HCT116 (cell line): ENCODE data around the gene MBD3L5. TPM values are rescaled to one million over a fixed set of nuclear protein-coding genes. Genes with fewer than 3 reads are reported as not detected.

ENCODE experiments used
- ATAC-seq: fragments of 200-7000 bp; cut with Tn5 transposase; 2 replicates; pipeline ENCODE4 v1.9.1; 2020; ENCODE audit warnings: mild to moderate bottlenecking, moderate library complexity
- BruUV-seq: library from RNA; stranded (reverse); fragments of 400-500 nt; replicated peaks from 2 replicates; lab custom pipeline; 2021; lab: Mats Ljungman, UMichigan
- CTCF ChIA-PET: fragments of 300-600 bp; sonication (Branson Sonifier 250); formaldehyde crosslinking; loops from one replicate; lab custom pipeline; 2021; ENCODE audit warnings: antibody characterized with exemption; lab: Charles Lee
- POLR2A ChIA-PET: fragments of 300-600, 350-600 bp; sonication (Branson Sonifier 250); formaldehyde crosslinking; loops from one replicate; lab custom pipeline; 2021; ENCODE audit warnings: antibody characterized with exemption; lab: Charles Lee
- RAD21 ChIA-PET, 2 experiments: fragments of 300-600 bp; sonication (Branson Sonifier 250); formaldehyde crosslinking; loops; one replicate each; lab custom pipeline; 2023; ENCODE audit warnings: low total read pairs in 2 of 2; ENCODE audit not compliant: uncharacterized antibody in 2 of 2, unreplicated experiment in 2 of 2, low non-redundant PET in 1 of 2; lab: Charles Lee
- DNase-seq: peaks from one replicate; pipeline ENCODE4 v3.0.0-alpha.2; 2010; ENCODE audit warnings: low read depth, low spot score
- H2AFZ ChIP-seq: fragments of 200-600 bp; shearing (Covaris generic), sonication (generic); 2 replicates; pipeline ENCODE4 v1.6.1; 2017; ENCODE audit warnings: low read depth, mixed run types, mixed read lengths, antibody characterized with exemption, low read length; ENCODE audit not compliant: poor library complexity, severe bottlenecking
- H3K27ac ChIP-seq: 2 replicates; pipeline ENCODE4 v1.5.1; 2012; ENCODE audit warnings: low read depth, low read length
- H3K27me3 ChIP-seq: fragments of 200-600 bp; sonication (generic); 2 replicates; pipeline ENCODE4 v1.6.1; 2016; ENCODE audit warnings: mixed run types, low read length, mixed read lengths; ENCODE audit not compliant: insufficient read depth
- H3K36me3 ChIP-seq, 2 experiments: fragments of 200-500 bp in 1 of 2; fragments of 200-600 bp in 1 of 2; sonication (Bioruptor generic) in 1 of 2; sonication (generic) in 1 of 2; 2 replicates each; pipeline versions ENCODE4 v1.5.1 to v1.6.1; 2014 to 2016; ENCODE audit warnings: low read length in 2 of 2, inconsistent platforms in 1 of 2, mixed read lengths in 1 of 2, mixed run types in 1 of 2; ENCODE audit not compliant: insufficient read depth in 2 of 2, control insufficient read depth in 1 of 2
- H3K4me1 ChIP-seq, 2 experiments: fragments of 200-600 bp in 1 of 2; sonication (generic) in 1 of 2; 2 replicates each; pipeline versions ENCODE4 v1.5.1 to v1.6.1; 2012 to 2017; ENCODE audit warnings: low read length in 2 of 2, inconsistent platforms in 1 of 2, mild to moderate bottlenecking in 1 of 2, mixed read lengths in 1 of 2, mixed run types in 1 of 2, moderate library complexity in 1 of 2; ENCODE audit not compliant: insufficient read depth in 2 of 2, control insufficient read depth in 1 of 2
- H3K4me2 ChIP-seq: fragments of 200-600 bp; sonication (generic); 2 replicates; pipeline ENCODE4 v1.6.1; 2017; ENCODE audit warnings: mixed run types, low read length, mixed read lengths
- H3K4me3 ChIP-seq, 2 experiments: fragments of 200-600 bp in 1 of 2; sonication (generic) in 1 of 2; replicated peaks in 1 of 2; 2 replicates each; pipeline ENCODE4 v1.5.1; 2011 to 2016; ENCODE audit warnings: low read length in 2 of 2, control low read depth in 1 of 2, low read depth in 1 of 2, mild to moderate bottlenecking in 1 of 2, mixed read lengths in 1 of 2, mixed run types in 1 of 2
- H3K79me2 ChIP-seq: fragments of 200-600 bp; sonication (generic); 2 replicates; pipeline ENCODE4 v1.6.1; 2017; ENCODE audit warnings: mild to moderate bottlenecking, mixed run types, low read length, moderate library complexity, mixed read lengths; ENCODE audit not compliant: insufficient read depth
- H3K9ac ChIP-seq: fragments of 200-600 bp; sonication (generic); 2 replicates; pipeline ENCODE4 v1.6.1; 2016; ENCODE audit warnings: low read length, mixed read lengths
- H3K9me2 ChIP-seq: fragments of 200-600 bp; sonication (generic), shearing (Covaris generic); 2 replicates; pipeline ENCODE4 v1.6.1; 2017; ENCODE audit warnings: mixed run types, mild to moderate bottlenecking, moderate library complexity; ENCODE audit not compliant: insufficient read depth
- H3K9me3 ChIP-seq, 2 experiments: fragments of 200-500 bp in 1 of 2; fragments of 200-600 bp in 1 of 2; sonication (Bioruptor generic) in 1 of 2; sonication (generic) in 1 of 2; 2 replicates each; pipeline ENCODE4 v1.6.1; 2014 to 2017; ENCODE audit warnings: low read length in 2 of 2, mixed read lengths in 2 of 2, inconsistent platforms in 1 of 2, low read depth in 1 of 2, mild to moderate bottlenecking in 1 of 2, mixed run types in 1 of 2, moderate library complexity in 1 of 2; ENCODE audit not compliant: control insufficient read depth in 1 of 2, insufficient read depth in 1 of 2
- H4K20me1 ChIP-seq: fragments of 200-600 bp; sonication (generic), shearing (Covaris generic); 2 replicates; pipeline ENCODE4 v1.6.1; 2017; ENCODE audit warnings: mixed run types, mild to moderate bottlenecking, moderate library complexity; ENCODE audit not compliant: insufficient read depth
- EGR1 ChIP-seq: IDR thresholded peaks from 2 replicates; pipeline ENCODE4 v1.6.1; 2012; ENCODE audit warnings: low read depth
- ELF1 ChIP-seq: IDR thresholded peaks from 2 replicates; pipeline ENCODE4 v1.6.1; 2012; ENCODE audit warnings: low read depth, borderline replicate concordance
- EZH2phosphoT487 ChIP-seq: fragments of 200-600 bp; IDR thresholded peaks from 2 replicates; pipeline ENCODE4 v1.6.1; 2018; ENCODE audit warnings: antibody characterized with exemption, borderline replicate concordance
- POLR2A ChIP-seq: IDR thresholded peaks from 2 replicates; pipeline ENCODE4 v1.7.0; 2011; ENCODE audit warnings: borderline replicate concordance; ENCODE audit not compliant: insufficient read depth, insufficient read length; ENCODE audit errors: extremely low read depth
- POLR2AphosphoS5 ChIP-seq: IDR thresholded peaks from 2 replicates; pipeline ENCODE4 v1.6.1; 2011; ENCODE audit warnings: mild to moderate bottlenecking, low read depth, low read length, moderate library complexity
- RAD21 ChIP-seq: IDR thresholded peaks from 2 replicates; pipeline ENCODE4 v1.6.1; 2012; ENCODE audit warnings: low read depth, mild to moderate bottlenecking
- REST ChIP-seq: IDR thresholded peaks from 2 replicates; pipeline ENCODE4 v1.6.1; 2012; ENCODE audit warnings: low read depth
- SIN3A ChIP-seq: IDR thresholded peaks from 2 replicates; pipeline ENCODE4 v1.6.1; 2012; ENCODE audit warnings: low read depth
- TCF7L2 ChIP-seq: IDR thresholded peaks from 2 replicates; pipeline ENCODE4 v1.7.0; 2011; ENCODE audit warnings: borderline replicate concordance, inconsistent platforms; ENCODE audit not compliant: insufficient read depth, insufficient read length; ENCODE audit errors: extremely low read depth
- ZBTB33 ChIP-seq: IDR thresholded peaks from 2 replicates; pipeline ENCODE4 v1.6.1; 2011; ENCODE audit warnings: mild to moderate bottlenecking, low read length, moderate library complexity; ENCODE audit not compliant: insufficient replicate concordance; ENCODE audit errors: extremely low read depth
- ZFX ChIP-seq: fragments of 450-650 bp; IDR thresholded peaks from 2 replicates; pipeline ENCODE4 v1.6.1; 2017
- intact Hi-C: fragments of 100-400 bp; cut with micrococcal nuclease; formaldehyde crosslinking; loops from 2 replicates; pipeline ENCODE4 v1.10.0; 2022
- total RNA-seq: library from RNA; stranded (reverse); gene quantifications from one replicate; pipeline ENCODE4 v1.2.1, GENCODE V29; 2021; ENCODE audit not compliant: unreplicated experiment
- TF ChIP-seq, protein P1 (sequence below): IDR thresholded peaks from 2 replicates; pipeline ENCODE4 v1.6.1; 2012

Gene MBD3L5
- total RNA-seq, 1 experiment from 2014 or later = not detected

- CTCF ChIA-PET = interaction anchor here (0.7 to 1.3 kb wide), 6 partner anchors 30 to 943 kb away, joined by 3 to 4 read pairs (median 3); no protein-coding TSS in a partner anchor
- RAD21 ChIA-PET = interaction anchor here in 1 of 2 experiments (0.6 to 0.8 kb wide), 3 partner anchors 56 to 1262 kb away, joined by 3 to 6 read pairs (median 5); no protein-coding TSS in a partner anchor
- H3K79me2 ChIP-seq = peaks cover 18% of the 10 kb centered on the region
- no TSS peak for BruUV-seq
- peaks cover 17 to 22% of the 10 kb centered on the region in 2 experiments for H3K36me3 ChIP-seq
- H3K4me1 ChIP-seq = peaks cover 8 to 11% of the 10 kb centered on the region in 2 experiments; a peak in 3 of 4 replicates
- no peaks in the 10 kb centered on the region for H3K9me2 ChIP-seq
- TF ChIP-seq REST (no peak), EZH2phosphoT487 (no peak), RAD21 (no peak), EGR1 (peak; percentile 89), ZFX (peak; percentile 52; the same call in 1 of the 2 replicates), SIN3A (peak; percentile 81), ZBTB33 (peak; percentile 56), POLR2AphosphoS5 (peak; percentile 79), POLR2A (no peak), TCF7L2 (peak; percentile 54), ELF1 (peak; percentile 90)
- TF ChIP-seq, protein P1, sequence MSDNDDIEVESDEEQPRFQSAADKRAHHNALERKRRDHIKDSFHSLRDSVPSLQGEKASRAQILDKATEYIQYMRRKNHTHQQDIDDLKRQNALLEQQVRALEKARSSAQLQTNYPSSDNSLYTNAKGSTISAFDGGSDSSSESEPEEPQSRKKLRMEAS = peak; percentile 78
- H3K27ac ChIP-seq = peak within 1 kb of the TSS; percentile 75
- no peaks in the 10 kb centered on the region for H3K27me3 ChIP-seq
- DNase-seq (peak; percentile 96), ATAC-seq (peak; percentile 99)
- H3K4me3 ChIP-seq = peak within 1 kb of the TSS; percentile 79 to 96
- no peaks in the 10 kb centered on the region for H3K9me3 ChIP-seq
- intact Hi-C loops = loop anchor here (1.0 kb wide), 1 partner anchor 29 kb away; no protein-coding TSS in a partner anchor
- POLR2A ChIA-PET = interaction anchor here (0.7 to 1.7 kb wide), 4 partner anchors 9 to 57 kb away, joined by 3 to 10 read pairs (median 4); no protein-coding TSS in a partner anchor
- no peaks in the 10 kb centered on the region for H4K20me1 ChIP-seq
- H3K4me2 ChIP-seq = peak within 1 kb of the TSS; percentile 92
- H3K9ac ChIP-seq = peak within 1 kb of the TSS; percentile 74
- peak within 1 kb of the TSS; percentile 99 for H2AFZ ChIP-seq
Measured at GRCh38 chr19:7069042-7069903, 38.9 kb downstream of the MBD3L5 start, which contains the start of gene ZNF557. Gene ZNF557, plus strand, starts transcription at chr19:7069703. Its CDS starts 5,372 bp downstream, at chr19:7075075.
